Gastroesophageal sphincter (tissue), 3 donors: ENCODE measurements around the gene RPL27A.
A peak's percentile ranks its signal among the peaks of the same experiment; 100 is the strongest.

Source experiments
- CTCF ChIP-seq, 4 experiments: fragments of 200-600 bp in 2 of 4; fragments of 450-650 bp in 2 of 4; sonication (generic) in 1 of 4; IDR thresholded peaks; one replicate each; pipeline ENCODE4 v1.5.1; 2017 to 2019; ENCODE audit warnings: antibody characterized with exemption in 4 of 4, mild to moderate bottlenecking in 2 of 4, moderate library complexity in 2 of 4
- EP300 ChIP-seq: sonication (generic); formaldehyde crosslinking; IDR thresholded peaks from one replicate; pipeline ENCODE4 v1.6.1; 2017; ENCODE audit warnings: antibody characterized with exemption, mild to moderate bottlenecking
- POLR2A ChIP-seq, 2 donors: fragments of 450-650 bp; IDR thresholded peaks; one replicate each; pipeline ENCODE4 v1.6.1; 2017; ENCODE audit warnings: antibody characterized with exemption in 2 of 2, mild to moderate bottlenecking in 2 of 2, moderate library complexity in 1 of 2
- POLR2AphosphoS5 ChIP-seq: sonication (generic); formaldehyde crosslinking; IDR thresholded peaks from one replicate; pipeline ENCODE4 v1.6.1; 2017; ENCODE audit warnings: antibody characterized with exemption

- TF ChIP-seq POLR2A (IDR thresholded peaks at IDR 0.05): peak; percentile 72 to 76
- TF ChIP-seq CTCF (IDR thresholded peaks at IDR 0.05): peak in 3 of 4 experiments; percentile 27 to 50 (median 30)
- TF ChIP-seq POLR2AphosphoS5: peak; percentile 93
- TF ChIP-seq EP300: no peak
Observed at GRCh38 chr11:8688414-8689362, 6.1 kb downstream of the RPL27A start.
